HCT116 (cell line): ENCODE data around the gene FMR1. TPM values are rescaled to one million over a fixed set of nuclear protein-coding genes. Genes with fewer than 3 reads are reported as not detected.

Experiments used
- ATAC-seq: fragments of 200-7000 bp; cut with Tn5 transposase; 2 replicates; pipeline ENCODE4 v1.9.1; 2020; ENCODE audit warnings: mild to moderate bottlenecking, moderate library complexity
- BruUV-seq: library from RNA; stranded (reverse); fragments of 400-500 nt; replicated peaks from 2 replicates; lab custom pipeline; 2021; lab: Mats Ljungman, UMichigan
- CTCF ChIA-PET: fragments of 300-600 bp; sonication (Branson Sonifier 250); formaldehyde crosslinking; loops from one replicate; lab custom pipeline; 2021; ENCODE audit warnings: antibody characterized with exemption; lab: Charles Lee
- POLR2A ChIA-PET: fragments of 300-600, 350-600 bp; sonication (Branson Sonifier 250); formaldehyde crosslinking; loops from one replicate; lab custom pipeline; 2021; ENCODE audit warnings: antibody characterized with exemption; lab: Charles Lee
- RAD21 ChIA-PET, 2 experiments: fragments of 300-600 bp; sonication (Branson Sonifier 250); formaldehyde crosslinking; loops; one replicate each; lab custom pipeline; 2023; ENCODE audit warnings: low total read pairs in 2 of 2; ENCODE audit not compliant: uncharacterized antibody in 2 of 2, unreplicated experiment in 2 of 2, low non-redundant PET in 1 of 2; lab: Charles Lee
- DNase-seq: peaks from one replicate; pipeline ENCODE4 v3.0.0-alpha.2; 2010; ENCODE audit warnings: low read depth, low spot score
- H2AFZ ChIP-seq: fragments of 200-600 bp; shearing (Covaris generic), sonication (generic); 2 replicates; pipeline ENCODE4 v1.6.1; 2017; ENCODE audit warnings: low read depth, mixed run types, mixed read lengths, antibody characterized with exemption, low read length; ENCODE audit not compliant: poor library complexity, severe bottlenecking
- H3K27ac ChIP-seq: 2 replicates; pipeline ENCODE4 v1.5.1; 2012; ENCODE audit warnings: low read depth, low read length
- H3K27me3 ChIP-seq: fragments of 200-600 bp; sonication (generic); 2 replicates; pipeline ENCODE4 v1.6.1; 2016; ENCODE audit warnings: mixed run types, low read length, mixed read lengths; ENCODE audit not compliant: insufficient read depth
- H3K36me3 ChIP-seq, 2 experiments: fragments of 200-500 bp in 1 of 2; fragments of 200-600 bp in 1 of 2; sonication (Bioruptor generic) in 1 of 2; sonication (generic) in 1 of 2; 2 replicates each; pipeline versions ENCODE4 v1.5.1 to v1.6.1; 2014 to 2016; ENCODE audit warnings: low read length in 2 of 2, inconsistent platforms in 1 of 2, mixed read lengths in 1 of 2, mixed run types in 1 of 2; ENCODE audit not compliant: insufficient read depth in 2 of 2, control insufficient read depth in 1 of 2
- H3K4me1 ChIP-seq, 2 experiments: fragments of 200-600 bp in 1 of 2; sonication (generic) in 1 of 2; 2 replicates each; pipeline versions ENCODE4 v1.5.1 to v1.6.1; 2012 to 2017; ENCODE audit warnings: low read length in 2 of 2, inconsistent platforms in 1 of 2, mild to moderate bottlenecking in 1 of 2, mixed read lengths in 1 of 2, mixed run types in 1 of 2, moderate library complexity in 1 of 2; ENCODE audit not compliant: insufficient read depth in 2 of 2, control insufficient read depth in 1 of 2
- H3K4me2 ChIP-seq: fragments of 200-600 bp; sonication (generic); 2 replicates; pipeline ENCODE4 v1.6.1; 2017; ENCODE audit warnings: mixed run types, low read length, mixed read lengths
- H3K4me3 ChIP-seq, 2 experiments: fragments of 200-600 bp in 1 of 2; sonication (generic) in 1 of 2; replicated peaks in 1 of 2; 2 replicates each; pipeline ENCODE4 v1.5.1; 2011 to 2016; ENCODE audit warnings: low read length in 2 of 2, control low read depth in 1 of 2, low read depth in 1 of 2, mild to moderate bottlenecking in 1 of 2, mixed read lengths in 1 of 2, mixed run types in 1 of 2
- H3K79me2 ChIP-seq: fragments of 200-600 bp; sonication (generic); 2 replicates; pipeline ENCODE4 v1.6.1; 2017; ENCODE audit warnings: mild to moderate bottlenecking, mixed run types, low read length, moderate library complexity, mixed read lengths; ENCODE audit not compliant: insufficient read depth
- H3K9ac ChIP-seq: fragments of 200-600 bp; sonication (generic); 2 replicates; pipeline ENCODE4 v1.6.1; 2016; ENCODE audit warnings: low read length, mixed read lengths
- H3K9me2 ChIP-seq: fragments of 200-600 bp; sonication (generic), shearing (Covaris generic); 2 replicates; pipeline ENCODE4 v1.6.1; 2017; ENCODE audit warnings: mixed run types, mild to moderate bottlenecking, moderate library complexity; ENCODE audit not compliant: insufficient read depth
- H3K9me3 ChIP-seq, 2 experiments: fragments of 200-500 bp in 1 of 2; fragments of 200-600 bp in 1 of 2; sonication (Bioruptor generic) in 1 of 2; sonication (generic) in 1 of 2; 2 replicates each; pipeline ENCODE4 v1.6.1; 2014 to 2017; ENCODE audit warnings: low read length in 2 of 2, mixed read lengths in 2 of 2, inconsistent platforms in 1 of 2, low read depth in 1 of 2, mild to moderate bottlenecking in 1 of 2, mixed run types in 1 of 2, moderate library complexity in 1 of 2; ENCODE audit not compliant: control insufficient read depth in 1 of 2, insufficient read depth in 1 of 2
- H4K20me1 ChIP-seq: fragments of 200-600 bp; sonication (generic), shearing (Covaris generic); 2 replicates; pipeline ENCODE4 v1.6.1; 2017; ENCODE audit warnings: mixed run types, mild to moderate bottlenecking, moderate library complexity; ENCODE audit not compliant: insufficient read depth
- CBX3 ChIP-seq: IDR thresholded peaks from 2 replicates; pipeline ENCODE4 v1.6.1; 2012; ENCODE audit warnings: low read depth
- ELF1 ChIP-seq: IDR thresholded peaks from 2 replicates; pipeline ENCODE4 v1.6.1; 2012; ENCODE audit warnings: low read depth, borderline replicate concordance
- EZH2 ChIP-seq: fragments of 200-600 bp; sonication (generic); IDR thresholded peaks from 2 replicates; pipeline ENCODE4 v1.6.1; 2017; ENCODE audit warnings: antibody characterized with exemption, mixed run types
- FOSL1 ChIP-seq: IDR thresholded peaks from 2 replicates; pipeline ENCODE4 v1.6.1; 2012; ENCODE audit warnings: low read depth
- JUND ChIP-seq: IDR thresholded peaks from 2 replicates; pipeline ENCODE4 v1.6.1; 2012
- POLR2A ChIP-seq: IDR thresholded peaks from 2 replicates; pipeline ENCODE4 v1.7.0; 2011; ENCODE audit warnings: borderline replicate concordance; ENCODE audit not compliant: insufficient read depth, insufficient read length; ENCODE audit errors: extremely low read depth
- POLR2AphosphoS5 ChIP-seq: IDR thresholded peaks from 2 replicates; pipeline ENCODE4 v1.6.1; 2011; ENCODE audit warnings: mild to moderate bottlenecking, low read depth, low read length, moderate library complexity
- RAD21 ChIP-seq: IDR thresholded peaks from 2 replicates; pipeline ENCODE4 v1.6.1; 2012; ENCODE audit warnings: low read depth, mild to moderate bottlenecking
- YY1 ChIP-seq: IDR thresholded peaks from 2 replicates; pipeline ENCODE4 v1.6.1; 2011; ENCODE audit warnings: low read length, low read depth, moderate library complexity, mild to moderate bottlenecking; ENCODE audit not compliant: insufficient replicate concordance; ENCODE audit errors: extremely low read depth
- ZNF274 ChIP-seq: fragments of 200-500 bp; sonication (Bioruptor generic); IDR thresholded peaks from 2 replicates; pipeline ENCODE4 v1.6.1; 2014; ENCODE audit warnings: mild to moderate bottlenecking, low read depth, low read length, inconsistent platforms
- intact Hi-C: fragments of 100-400 bp; cut with micrococcal nuclease; formaldehyde crosslinking; loops from 2 replicates; pipeline ENCODE4 v1.10.0; 2022
- total RNA-seq: library from RNA; stranded (reverse); gene quantifications from one replicate; pipeline ENCODE4 v1.2.1, GENCODE V29; 2021; ENCODE audit not compliant: unreplicated experiment
- TF ChIP-seq, protein P1 (sequence below), 3 experiments: fragments of 200-600 bp in 1 of 3; sonication (generic) in 1 of 3; IDR thresholded peaks in 2 of 3; conservative IDR thresholded peaks in 1 of 3; 2 replicates each; pipeline ENCODE4 v1.5.1; 2012 to 2017; ENCODE audit warnings: low read depth in 2 of 3, low read length in 2 of 3, antibody characterized with exemption in 1 of 3, borderline replicate concordance in 1 of 3, control low read depth in 1 of 3, mild to moderate bottlenecking in 1 of 3, mixed read lengths in 1 of 3, mixed run types in 1 of 3, moderate library complexity in 1 of 3; ENCODE audit not compliant: insufficient read depth in 1 of 3
- TF ChIP-seq, protein P2 (sequence below): IDR thresholded peaks from 2 replicates; pipeline ENCODE4 v1.6.1; 2012

The FMR1 gene
- total RNA-seq, 1 experiment from 2014 or later, result 31.1 TPM

DNA sequence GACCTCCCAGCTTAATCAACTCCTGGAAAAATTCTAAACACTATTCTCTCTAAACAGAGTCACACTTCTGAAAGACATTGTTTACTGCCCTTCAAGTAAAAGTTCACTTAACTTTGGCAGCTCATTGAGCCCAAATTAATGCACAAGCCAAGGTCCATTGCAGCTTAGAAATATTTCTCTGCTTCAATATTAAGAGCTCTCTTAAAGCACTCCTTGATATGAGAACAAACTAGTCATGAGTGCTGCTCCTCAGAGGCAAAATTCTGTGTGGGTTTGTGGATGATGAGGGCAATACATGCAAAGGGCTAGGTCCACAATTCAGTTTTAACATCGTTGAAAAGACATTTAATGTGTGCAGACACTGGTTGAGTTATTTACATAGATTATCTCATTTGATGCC is 12.8 kb upstream of the FMR1 start:
- no peaks in the 10 kb centered on the region for H3K36me3 ChIP-seq
- H3K79me2 ChIP-seq, result no peaks in the 10 kb centered on the region
- no peaks in the 10 kb centered on the region for H4K20me1 ChIP-seq
- ChIA-PET RAD21 (no interaction called here), CTCF (no interaction called here)
- H3K9ac ChIP-seq, result no peak overlapping the region
- H3K27me3 ChIP-seq, result no peaks in the 10 kb centered on the region
- no peaks in the 10 kb centered on the region for H3K4me1 ChIP-seq
- no peak overlapping the region for H3K27ac ChIP-seq
- no peaks in the 10 kb centered on the region for H3K9me3 ChIP-seq
- H3K4me2 ChIP-seq, result no peak overlapping the region
- TF ChIP-seq RAD21, result no peak
- TF ChIP-seq ZNF274, result no peak
- TF ChIP-seq JUND, result no peak
- TF ChIP-seq, protein P1, sequence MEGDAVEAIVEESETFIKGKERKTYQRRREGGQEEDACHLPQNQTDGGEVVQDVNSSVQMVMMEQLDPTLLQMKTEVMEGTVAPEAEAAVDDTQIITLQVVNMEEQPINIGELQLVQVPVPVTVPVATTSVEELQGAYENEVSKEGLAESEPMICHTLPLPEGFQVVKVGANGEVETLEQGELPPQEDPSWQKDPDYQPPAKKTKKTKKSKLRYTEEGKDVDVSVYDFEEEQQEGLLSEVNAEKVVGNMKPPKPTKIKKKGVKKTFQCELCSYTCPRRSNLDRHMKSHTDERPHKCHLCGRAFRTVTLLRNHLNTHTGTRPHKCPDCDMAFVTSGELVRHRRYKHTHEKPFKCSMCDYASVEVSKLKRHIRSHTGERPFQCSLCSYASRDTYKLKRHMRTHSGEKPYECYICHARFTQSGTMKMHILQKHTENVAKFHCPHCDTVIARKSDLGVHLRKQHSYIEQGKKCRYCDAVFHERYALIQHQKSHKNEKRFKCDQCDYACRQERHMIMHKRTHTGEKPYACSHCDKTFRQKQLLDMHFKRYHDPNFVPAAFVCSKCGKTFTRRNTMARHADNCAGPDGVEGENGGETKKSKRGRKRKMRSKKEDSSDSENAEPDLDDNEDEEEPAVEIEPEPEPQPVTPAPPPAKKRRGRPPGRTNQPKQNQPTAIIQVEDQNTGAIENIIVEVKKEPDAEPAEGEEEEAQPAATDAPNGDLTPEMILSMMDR (IDR thresholded peaks at IDR 0.05 in 2 of 3, conservative IDR thresholded peaks at IDR 0.05 in 1 of 3; ENCODE audit: borderline replicate concordance in 1 of 3, insufficient read depth in 1 of 3, low read depth in 2 of 3, low read length in 2 of 3), result no peak
- TF ChIP-seq FOSL1, result no peak
- TF ChIP-seq CBX3, result no peak
- no peak for TF ChIP-seq POLR2AphosphoS5
- no peak for TF ChIP-seq ELF1
- TF ChIP-seq, all 23 proteins: peak for 0
- DNase-seq, result no peak
- intact Hi-C loops, result no loop called here
- BruUV-seq, result no TSS peak
- no peak overlapping the region for H3K4me3 ChIP-seq
- no peaks in the 10 kb centered on the region for H3K9me2 ChIP-seq
- POLR2A ChIA-PET, result no interaction called here
- no peak for ATAC-seq
- H2AFZ ChIP-seq, result no peak overlapping the region

DNA sequence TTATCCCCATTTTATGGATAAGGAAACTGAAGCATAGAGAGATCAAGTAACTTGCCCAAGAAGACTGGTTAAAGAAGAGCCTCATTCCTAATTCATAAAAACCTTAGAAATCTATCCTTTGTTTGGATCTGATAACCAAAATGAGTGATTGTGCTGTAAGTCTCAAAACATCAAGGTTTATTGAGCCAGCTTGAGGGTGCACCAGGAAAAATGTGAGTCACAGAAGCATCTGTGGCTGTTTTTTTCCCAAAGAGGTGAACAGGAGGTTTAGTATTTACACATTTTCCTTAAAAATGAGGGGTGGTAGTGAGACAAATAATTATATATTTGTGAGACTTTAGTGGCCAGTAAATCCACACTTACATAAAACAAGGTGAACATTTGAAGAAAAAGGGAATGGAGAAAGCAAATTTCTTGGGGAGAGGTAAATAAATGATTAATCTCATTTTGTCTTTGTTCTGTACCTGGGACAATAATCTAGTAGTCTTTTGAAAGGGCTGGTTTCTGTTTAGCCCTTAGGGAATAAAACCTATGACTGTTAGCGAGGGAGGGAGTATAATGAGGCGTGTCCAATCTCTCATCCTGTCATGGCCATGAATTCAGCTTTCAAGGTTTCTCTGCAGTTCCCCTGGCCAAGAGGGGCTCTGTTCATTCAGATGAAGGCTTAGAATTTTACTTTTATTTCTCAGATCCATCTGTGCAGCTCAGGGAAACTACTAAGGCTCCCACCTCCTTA is 12.2 kb upstream of the FMR1 start:
- no peak overlapping the region for H3K4me2 ChIP-seq
- no peak for ATAC-seq

More for the DNA sequence above, 12.2 kb upstream of the FMR1 start:
- TF ChIP-seq YY1 (no peak), EZH2 (no peak), POLR2A (no peak), RAD21 (no peak)
- TF ChIP-seq, protein P2, sequence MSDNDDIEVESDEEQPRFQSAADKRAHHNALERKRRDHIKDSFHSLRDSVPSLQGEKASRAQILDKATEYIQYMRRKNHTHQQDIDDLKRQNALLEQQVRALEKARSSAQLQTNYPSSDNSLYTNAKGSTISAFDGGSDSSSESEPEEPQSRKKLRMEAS, result no peak
- TF ChIP-seq, protein P1 (IDR thresholded peaks at IDR 0.05 in 2 of 3, conservative IDR thresholded peaks at IDR 0.05 in 1 of 3; ENCODE audit: borderline replicate concordance in 1 of 3, insufficient read depth in 1 of 3, low read depth in 2 of 3, low read length in 2 of 3), result no peak
- Histone ChIP-seq H2AFZ (no peak overlapping the region), H3K9me2 (no peaks in the 10 kb centered on the region), H3K4me3 (no peak overlapping the region), H3K36me3 (no peaks in the 10 kb centered on the region), H3K79me2 (no peaks in the 10 kb centered on the region), H3K4me1 (no peaks in the 10 kb centered on the region), H4K20me1 (no peaks in the 10 kb centered on the region), H3K9me3 (no peaks in the 10 kb centered on the region), H3K27ac (no peak overlapping the region), H3K27me3 (no peaks in the 10 kb centered on the region), H3K9ac (no peak overlapping the region)
- RAD21 ChIA-PET, result no interaction called here
- no peak for DNase-seq
- CTCF ChIA-PET, result no interaction called here
- no TSS peak for BruUV-seq
- intact Hi-C loops, result no loop called here
- POLR2A ChIA-PET, result no interaction called here
